ENCODE results near the gene SGMS2. TPM values are rescaled to one million over a fixed set of nuclear protein-coding genes. Genes with fewer than 3 reads are reported as not detected.

SGMS2 gene
- total RNA-seq, 4 donors from 2014 or later = 278 to 487 (median 347) TPM

GRCh38 chr4:107894138-107894603 lies 69.4 kb downstream of the SGMS2 start:
- H3K9me3 ChIP-seq = no peaks in the 10 kb centered on the region
- peaks cover 18 to 76% (median 72%) of the 10 kb centered on the region in 4 donors for H3K4me1 ChIP-seq
- peak overlapping the region; percentile 80 to 83 (median 82) for H3K27ac ChIP-seq (replicated peaks in 1 of 4)
- 61% methylated on average over 6 of the region's 6 CpGs for WGBS
- no peak for DNase-seq (ENCODE audit: extremely low spot score)
- H3K4me3 ChIP-seq = no peak overlapping the region
- no peaks in the 10 kb centered on the region for H3K36me3 ChIP-seq
- TF ChIP-seq EP300 (IDR thresholded peaks at IDR 0.05) (no peak), CTCF (IDR thresholded peaks at IDR 0.05) (no peak), POLR2A (IDR thresholded peaks at IDR 0.05; ENCODE audit: low read depth) (no peak), POLR2AphosphoS5 (IDR thresholded peaks at IDR 0.05) (no peak)
- no peaks in the 10 kb centered on the region for H3K27me3 ChIP-seq
- intact Hi-C loops (cut with DNase I) = no loop called here

GRCh38 chr4:107896158-107896645 lies 71.5 kb downstream of the SGMS2 start:
- H3K4me1 ChIP-seq = peaks cover 21 to 90% (median 88%) of the 10 kb centered on the region in 4 donors
- H3K9me3 ChIP-seq = no peaks in the 10 kb centered on the region
- intact Hi-C loops (cut with DNase I) = no loop called here
- H3K27me3 ChIP-seq = no peaks in the 10 kb centered on the region
- peak overlapping the region; percentile 80 to 83 (median 82) for H3K27ac ChIP-seq (replicated peaks in 1 of 4)
- WGBS = 45% methylated on average over 2 of the region's 2 CpGs
- TF ChIP-seq POLR2A (IDR thresholded peaks at IDR 0.05; ENCODE audit: low read depth) (no peak), POLR2AphosphoS5 (IDR thresholded peaks at IDR 0.05) (peak in 1 of 2 donors; percentile 70), CTCF (IDR thresholded peaks at IDR 0.05) (no peak), EP300 (IDR thresholded peaks at IDR 0.05) (no peak)
- H3K36me3 ChIP-seq = no peaks in the 10 kb centered on the region
- H3K4me3 ChIP-seq = peak overlapping the region in 3 of 4 donors; percentile 1 to 12 (median 5)
- DNase-seq (ENCODE audit: extremely low spot score) = no peak

DNA sequence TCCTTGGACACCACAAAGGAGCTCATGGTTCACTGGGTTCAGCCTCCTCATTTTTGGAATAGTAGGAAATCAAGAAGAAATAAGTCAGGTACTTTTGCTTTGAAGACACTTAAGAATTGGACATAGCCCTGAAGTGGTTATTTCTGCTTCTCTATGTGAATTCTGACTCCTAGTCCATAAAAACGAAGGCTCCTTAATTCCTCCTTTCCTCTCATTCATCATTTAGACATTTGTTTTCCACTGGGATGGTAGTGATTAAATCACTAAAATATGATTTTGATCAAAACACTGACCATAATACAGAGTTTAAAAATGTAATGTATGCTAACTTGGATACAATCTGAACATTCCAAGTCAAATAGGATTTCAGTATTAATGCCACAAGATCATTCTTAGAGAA lies 71.9 kb downstream of the SGMS2 start:
- TF ChIP-seq POLR2A (IDR thresholded peaks at IDR 0.05; ENCODE audit: low read depth) = no peak
- TF ChIP-seq EP300 (IDR thresholded peaks at IDR 0.05) = no peak
- TF ChIP-seq POLR2AphosphoS5 (IDR thresholded peaks at IDR 0.05) = no peak
- no peak for TF ChIP-seq CTCF (IDR thresholded peaks at IDR 0.05)
- WGBS = 35% methylated on average over 1 of the region's 1 CpG
- Histone ChIP-seq H3K4me1 (peaks cover 21 to 94% (median 91%) of the 10 kb centered on the region in 4 donors), H3K27ac (replicated peaks in 1 of 4) (peak overlapping the region; percentile 80 to 83 (median 82)), H3K36me3 (no peaks in the 10 kb centered on the region), H3K27me3 (no peaks in the 10 kb centered on the region), H3K9me3 (no peaks in the 10 kb centered on the region), H3K4me3 (peak overlapping the region in 3 of 4 donors; percentile 1 to 12 (median 5))
- no peak for DNase-seq (ENCODE audit: extremely low spot score)
- intact Hi-C loops (cut with DNase I) = no loop called here

GRCh38 chr4:107897823-107898222 lies 73.1 kb downstream of the SGMS2 start:
- H3K27ac ChIP-seq (replicated peaks in 1 of 4) = peak overlapping the region; percentile 80 to 83 (median 82)
- intact Hi-C loops (cut with DNase I) = no loop called here
- no peaks in the 10 kb centered on the region for H3K36me3 ChIP-seq
- H3K9me3 ChIP-seq = no peaks in the 10 kb centered on the region
- H3K27me3 ChIP-seq = no peaks in the 10 kb centered on the region
- no peak for TF ChIP-seq CTCF (IDR thresholded peaks at IDR 0.05)
- no peak for TF ChIP-seq EP300 (IDR thresholded peaks at IDR 0.05)
- TF ChIP-seq POLR2A (IDR thresholded peaks at IDR 0.05; ENCODE audit: low read depth) = no peak
- TF ChIP-seq POLR2AphosphoS5 (IDR thresholded peaks at IDR 0.05) = no peak
- H3K4me1 ChIP-seq = peaks cover 22 to 100% (median 95%) of the 10 kb centered on the region in 4 donors
- DNase-seq (ENCODE audit: extremely low spot score) = no peak
- H3K4me3 ChIP-seq = no peak overlapping the region

DNA sequence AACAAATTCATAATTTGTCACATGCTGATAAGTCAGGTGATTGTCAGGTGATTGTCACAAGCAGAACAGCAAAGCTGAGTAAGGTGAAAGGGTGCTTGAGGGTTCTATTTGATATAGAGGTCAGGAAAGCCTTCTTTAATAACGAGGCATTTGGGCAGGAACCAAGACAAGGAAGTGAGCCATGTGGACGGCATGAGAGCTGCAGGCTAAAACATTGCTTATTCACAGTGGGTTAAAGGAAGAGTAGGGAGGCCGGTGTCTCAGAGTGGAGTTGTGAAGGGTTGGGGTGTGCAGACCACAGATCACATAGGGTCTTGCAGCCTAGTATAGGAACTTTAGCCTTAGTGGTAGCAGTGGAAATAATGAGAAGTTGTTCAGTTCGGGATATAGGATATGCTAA lies 75.3 kb downstream of the SGMS2 start:
- TF ChIP-seq CTCF (IDR thresholded peaks at IDR 0.05) = peak in 1 of 3 experiments; percentile 10
- no peak for TF ChIP-seq EP300 (IDR thresholded peaks at IDR 0.05)
- TF ChIP-seq POLR2AphosphoS5 (IDR thresholded peaks at IDR 0.05) = no peak
- no peak for TF ChIP-seq POLR2A (IDR thresholded peaks at IDR 0.05; ENCODE audit: low read depth)
- Histone ChIP-seq H3K36me3 (peaks cover 0 to 1% (median 0%) of the 10 kb centered on the region in 4 donors), H3K27me3 (no peaks in the 10 kb centered on the region), H3K4me1 (peaks cover 13 to 82% (median 74%) of the 10 kb centered on the region in 4 donors), H3K9me3 (no peaks in the 10 kb centered on the region), H3K27ac (replicated peaks in 1 of 4) (peak overlapping the region; percentile 80 to 83 (median 82)), H3K4me3 (no peak overlapping the region)
- DNase-seq (ENCODE audit: extremely low spot score) = no peak
- WGBS = 64% methylated on average over 4 of the region's 4 CpGs
- intact Hi-C loops (cut with DNase I) = no loop called here
